ENCODE measurements around the gene MAML1. TPM values are rescaled to one million over a fixed set of nuclear protein-coding genes. Genes with fewer than 3 reads are reported as not detected.
"Not testable (repeated sequence)": the region's sequence is repeated elsewhere in the genome, so short reads cannot be mapped to it uniquely, and the experiment has no call there.

Gene MAML1
- polyA plus RNA-seq, 1 of the 3 experiments (the other 2 are of a cell fraction), result 8.1 TPM

DNA sequence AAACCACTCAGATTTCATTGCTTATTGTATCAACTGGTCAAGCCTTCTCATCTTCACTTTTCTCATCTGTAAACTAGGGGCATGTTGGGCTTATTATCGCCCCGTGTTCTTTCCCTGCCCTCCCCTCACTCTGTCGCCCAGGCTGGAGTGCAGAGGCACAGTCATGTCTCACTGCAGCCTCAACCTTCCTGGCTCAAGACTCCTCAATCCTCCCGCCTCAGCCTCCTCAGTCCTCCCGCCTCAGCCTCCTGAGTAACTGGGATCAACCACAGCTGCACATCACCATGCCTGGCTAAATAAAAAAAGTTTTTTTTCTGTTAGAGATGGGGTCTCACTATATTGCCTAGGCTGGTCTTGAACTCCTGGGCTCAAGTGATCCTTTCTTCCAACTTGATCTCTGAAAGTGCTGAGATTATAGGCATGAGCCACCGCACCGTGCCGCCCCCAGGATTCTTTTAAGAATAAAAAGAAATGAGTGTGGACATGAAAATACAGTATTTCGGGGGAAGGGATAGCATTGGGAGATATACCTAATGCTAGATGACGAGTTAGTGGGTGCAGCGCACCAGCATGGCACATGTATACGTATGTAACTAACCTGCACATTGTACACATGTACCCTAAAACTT, 2.0 kb downstream of the MAML1 start (continued):
- TF ChIP-seq FOSL2 (IDR thresholded peaks at IDR 0.05; ENCODE audit: borderline replicate concordance, low read depth) (no peak), POLR2AphosphoS5 (IDR thresholded peaks at IDR 0.05; ENCODE audit: low read depth, low read length) (no peak), GATA2 (CRISPR knock-in tag; IDR thresholded peaks at IDR 0.05) (no peak), SIN3A (IDR thresholded peaks at IDR 0.05; ENCODE audit: borderline replicate concordance, low read depth, low read length) (no peak)

DNA sequence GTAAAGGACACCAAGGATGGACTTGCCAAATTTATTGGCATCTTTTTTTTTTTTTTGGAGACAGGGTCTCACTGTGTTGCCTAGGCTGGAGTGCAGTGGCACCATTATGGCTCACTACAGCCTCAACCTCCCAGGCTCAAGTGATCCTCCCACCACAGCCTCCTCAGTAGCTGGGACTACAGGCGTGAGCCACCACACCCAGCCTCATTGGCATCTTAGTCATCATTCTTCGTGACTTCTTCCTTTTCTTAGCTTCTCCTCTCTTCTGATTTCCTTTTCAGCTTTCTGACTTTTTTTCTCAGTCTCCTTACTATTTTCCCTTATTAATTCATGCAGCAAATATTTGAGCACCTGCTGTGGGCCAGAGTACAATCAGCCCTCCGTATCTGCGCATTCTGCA, 6.1 kb downstream of the MAML1 start:
- Histone ChIP-seq H2AFZ (ENCODE audit: low read depth) (no peak overlapping the region), H3K4me2 (no peak overlapping the region), H3K4me3 (ENCODE audit: low read depth in 2 of 2, low read length in 1 of 2) (no peak overlapping the region), H4K20me1 (ENCODE audit: insufficient read depth) (peaks cover 86% of the 10 kb centered on the region), H3K36me3 (replicated peaks in 1 of 2; ENCODE audit: control insufficient read depth in 1 of 2, insufficient read depth in 2 of 2, low read length in 1 of 2) (peaks cover 0 to 38% of the 10 kb centered on the region in 2 experiments), H3K9ac (no peak overlapping the region), H3K79me2 (ENCODE audit: insufficient read depth) (peaks cover 100% of the 10 kb centered on the region), H3K27ac (ENCODE audit: low read depth in 2 of 2, low read length in 1 of 2) (no peak overlapping the region), H3K9me3 (no peaks in the 10 kb centered on the region), H3K9me2 (no peaks in the 10 kb centered on the region), H3F3A (replicated peaks; ENCODE audit: insufficient read depth) (peaks cover 10% of the 10 kb centered on the region), H3K27me3 (ENCODE audit: insufficient read depth) (no peaks in the 10 kb centered on the region), H3K4me1 (ENCODE audit: control insufficient read depth in 1 of 2, insufficient read depth in 2 of 2, low read depth in 1 of 2, low read length in 1 of 2) (peaks cover 5 to 14% of the 10 kb centered on the region in 2 experiments; a peak in 2 of 4 replicates)
- TF ChIP-seq NFIC (IDR thresholded peaks at IDR 0.05; ENCODE audit: borderline replicate concordance), result no peak
- no peak for TF ChIP-seq YY1 (IDR thresholded peaks at IDR 0.05; ENCODE audit: low read depth)
- TF ChIP-seq SMC3 (IDR thresholded peaks at IDR 0.05; ENCODE audit: low read depth, low read length), result no peak
- TF ChIP-seq MXI1 (IDR thresholded peaks at IDR 0.05; ENCODE audit: low read depth, low read length), result no peak
- no peak for TF ChIP-seq RFX5 (IDR thresholded peaks at IDR 0.05; ENCODE audit: low read length)
- no peak for TF ChIP-seq FOXJ3 (CRISPR knock-in tag; IDR thresholded peaks at IDR 0.05)
- no peak for TF ChIP-seq RCOR1 (IDR thresholded peaks at IDR 0.05; ENCODE audit: low read length)
- WGBS (ENCODE audit: low lambda C conversion rate), result 96% methylated on average over 4 of the region's 4 CpGs
- CTCF ChIA-PET, result interaction anchor here (1.3 to 2.0 kb wide), 3 partner anchors 17 to 24 kb away, joined by 3 to 8 read pairs (median 6); no protein-coding TSS in a partner anchor
- DNase-seq, result no peak
- POLR2A ChIA-PET, result no interaction called here

DNA sequence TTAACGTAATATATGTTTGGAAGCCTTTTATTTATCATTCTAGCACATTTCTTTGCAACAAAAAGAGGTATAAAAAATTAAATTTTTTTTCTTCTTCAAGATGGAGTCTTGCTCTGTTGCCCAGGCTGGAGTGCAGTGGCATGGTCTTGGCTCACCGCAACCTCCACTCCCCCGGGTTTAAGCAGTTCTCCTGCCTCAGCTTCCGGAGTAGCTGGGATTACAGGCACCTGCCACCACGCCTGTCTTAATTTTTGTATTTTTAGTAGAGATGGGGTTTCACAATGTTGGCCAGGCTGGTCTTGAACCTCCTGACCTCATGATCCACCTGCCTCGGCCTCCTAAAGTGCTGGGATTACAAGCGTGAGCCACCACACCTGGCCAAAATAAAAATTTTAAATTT, 11.5 kb downstream of the MAML1 start:
- H3K4me1 ChIP-seq (ENCODE audit: control insufficient read depth in 1 of 2, insufficient read depth in 2 of 2, low read depth in 1 of 2, low read length in 1 of 2); H3K4me3 ChIP-seq (ENCODE audit: low read depth in 2 of 2, low read length in 1 of 2); H3K4me2 ChIP-seq; H3K27ac ChIP-seq (ENCODE audit: low read depth in 2 of 2, low read length in 1 of 2); POLR2A ChIA-PET; DNase-seq; H2AFZ ChIP-seq (ENCODE audit: low read depth); H3K9ac ChIP-seq; H3K9me3 ChIP-seq; H3F3A ChIP-seq (replicated peaks; ENCODE audit: insufficient read depth); H3K9me2 ChIP-seq; H3K27me3 ChIP-seq (ENCODE audit: insufficient read depth): not testable (repeated sequence)
- Histone ChIP-seq H3K36me3 (replicated peaks in 1 of 2; ENCODE audit: control insufficient read depth in 1 of 2, insufficient read depth in 2 of 2, low read length in 1 of 2) (peaks cover 0 to 13% of the 10 kb centered on the region in 2 experiments), H4K20me1 (ENCODE audit: insufficient read depth) (peaks cover 65% of the 10 kb centered on the region), H3K79me2 (ENCODE audit: insufficient read depth) (peaks cover 100% of the 10 kb centered on the region)
- 94% methylated on average over 7 of the region's 7 CpGs for WGBS (ENCODE audit: low lambda C conversion rate)
- CTCF ChIA-PET, result interaction anchor here (0.7 to 2.1 kb wide), 2 partner anchors 19 to 68 kb away, joined by 3 to 8 read pairs; no protein-coding TSS in a partner anchor

Measured in SK-N-SH (cell line).